ENCODE measurements around the gene PNKD.
A peak's percentile ranks its signal among the peaks of the same experiment; 100 is the strongest.

The PNKD gene

DNA sequence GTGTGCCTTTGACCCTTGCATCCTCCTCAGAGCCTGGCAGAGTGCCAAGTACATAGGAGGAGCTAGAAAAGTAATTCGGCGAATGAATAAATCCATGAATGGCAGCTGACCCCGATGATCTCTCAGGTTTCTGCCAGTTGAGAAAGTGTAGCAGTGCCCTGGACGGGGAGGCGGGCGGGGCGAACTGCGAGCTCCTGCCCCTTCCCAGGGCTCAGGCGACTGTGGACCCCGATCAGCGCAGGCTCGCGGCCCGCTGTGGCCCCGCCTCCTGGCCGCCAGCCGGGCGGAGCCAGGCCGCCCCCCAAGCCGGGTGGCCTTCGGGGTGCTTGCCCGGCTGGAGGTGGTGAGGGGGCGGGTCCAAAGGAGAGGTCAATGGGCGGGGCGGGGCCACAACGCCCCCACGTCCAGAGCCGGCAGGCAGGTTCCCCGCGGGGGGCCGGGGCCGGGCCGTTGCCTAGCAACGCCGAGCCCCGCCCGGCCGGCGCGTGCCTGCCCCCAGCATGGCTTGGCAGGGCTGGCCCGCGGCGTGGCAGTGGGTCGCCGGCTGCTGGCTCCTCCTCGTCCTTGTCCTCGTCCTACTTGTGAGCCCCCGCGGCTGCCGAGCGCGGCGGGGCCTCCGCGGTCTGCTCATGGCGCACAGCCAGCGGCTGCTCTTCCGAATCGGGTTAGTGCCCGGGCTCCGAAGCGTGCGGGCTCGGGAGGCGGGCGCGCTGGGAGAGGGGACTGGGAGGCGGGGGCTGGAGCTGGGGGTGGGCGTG lies 52.6 kb downstream of the PNKD start:
- Mint-ChIP-seq H3K4me3 (peak overlapping the region; percentile 94 to 98 (median 97)), H3K27ac (peak overlapping the region; percentile 95 to 100 (median 98)), H3K27me3 (ENCODE audit: low read depth) (peaks cover 11% of the 10 kb centered on the region), H3K9me3 (no peaks in the 10 kb centered on the region), H3K36me3 (ENCODE audit: low read depth) (peaks cover 3% of the 10 kb centered on the region), H3K4me1 (peaks cover 64% of the 10 kb centered on the region)
- no peak for TF ChIP-seq CTCF (IDR thresholded peaks at IDR 0.05; ENCODE audit: unreplicated experiment in 3 of 3)

GRCh38 chr2:218323526-218324472 lies 53.5 kb downstream of the PNKD start:
- Mint-ChIP-seq H3K27ac (peak overlapping the region; percentile 95 to 100 (median 98)), H3K27me3 (ENCODE audit: low read depth) (peaks cover 11% of the 10 kb centered on the region), H3K4me3 (peak overlapping the region; percentile 94 to 98 (median 97)), H3K4me1 (peaks cover 72% of the 10 kb centered on the region), H3K36me3 (ENCODE audit: low read depth) (no peaks in the 10 kb centered on the region), H3K9me3 (no peaks in the 10 kb centered on the region)
- TF ChIP-seq CTCF (IDR thresholded peaks at IDR 0.05; ENCODE audit: unreplicated experiment in 3 of 3): no peak

- H3K9me3 Mint-ChIP-seq: no peaks in the 10 kb centered on the region
- H3K4me1 Mint-ChIP-seq: peaks cover 79% of the 10 kb centered on the region
- no peak for TF ChIP-seq CTCF (IDR thresholded peaks at IDR 0.05; ENCODE audit: unreplicated experiment in 3 of 3)
- H3K27me3 Mint-ChIP-seq (ENCODE audit: low read depth): peaks cover 16% of the 10 kb centered on the region
- H3K27ac Mint-ChIP-seq: peak overlapping the region; percentile 45 to 88 (median 79)
- peak overlapping the region; percentile 55 to 72 (median 61) for H3K4me3 Mint-ChIP-seq
- no peaks in the 10 kb centered on the region for H3K36me3 Mint-ChIP-seq (ENCODE audit: low read depth)
Observed at GRCh38 chr2:218325566-218326160, 55.3 kb downstream of the PNKD start.

DNA sequence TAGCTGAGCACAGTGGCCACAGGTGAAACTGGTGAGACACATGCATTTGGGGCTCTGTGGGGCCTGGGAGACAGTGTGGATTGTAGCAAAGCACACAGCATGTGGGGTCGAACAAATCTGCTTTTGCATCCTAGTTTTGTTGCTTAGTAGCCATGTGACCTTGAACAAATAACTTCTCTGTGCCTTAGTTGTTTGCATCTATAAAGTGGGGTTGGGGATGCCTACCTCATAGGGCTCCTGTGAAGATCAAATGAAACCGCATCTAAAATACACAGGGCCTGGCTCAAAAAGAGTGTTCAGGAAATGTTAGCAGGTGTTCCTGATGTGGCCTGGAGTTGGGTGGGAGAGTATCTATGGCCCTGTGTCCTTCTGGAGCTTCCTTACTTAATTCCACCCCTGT lies 56.0 kb downstream of the PNKD start:
- TF ChIP-seq CTCF (IDR thresholded peaks at IDR 0.05; ENCODE audit: unreplicated experiment in 3 of 3): no peak
- no peaks in the 10 kb centered on the region for H3K9me3 Mint-ChIP-seq
- peak overlapping the region; percentile 45 to 88 (median 79) for H3K27ac Mint-ChIP-seq
- no peaks in the 10 kb centered on the region for H3K36me3 Mint-ChIP-seq (ENCODE audit: low read depth)
- peaks cover 16% of the 10 kb centered on the region for H3K27me3 Mint-ChIP-seq (ENCODE audit: low read depth)
- peaks cover 75% of the 10 kb centered on the region for H3K4me1 Mint-ChIP-seq
- H3K4me3 Mint-ChIP-seq: peak overlapping the region; percentile 55 to 72 (median 61)

- TF ChIP-seq CTCF (IDR thresholded peaks at IDR 0.05; ENCODE audit: unreplicated experiment in 3 of 3): no peak
- H3K36me3 Mint-ChIP-seq (ENCODE audit: low read depth): no peaks in the 10 kb centered on the region
- H3K27me3 Mint-ChIP-seq (ENCODE audit: low read depth): peaks cover 16% of the 10 kb centered on the region
- peak overlapping the region in 2 of 3 experiments; percentile 18 to 34 for H3K4me3 Mint-ChIP-seq
- peaks cover 75% of the 10 kb centered on the region for H3K4me1 Mint-ChIP-seq
- H3K9me3 Mint-ChIP-seq: no peaks in the 10 kb centered on the region
- H3K27ac Mint-ChIP-seq: peak overlapping the region; percentile 36 to 79 (median 43)
Observed at GRCh38 chr2:218327451-218328210, 57.3 kb downstream of the PNKD start.

All from nephron (organoid).